Measurements from ENCODE around the gene CCDC126. TPM values are rescaled to one million over a fixed set of nuclear protein-coding genes. Genes with fewer than 3 reads are reported as not detected.
A peak's percentile ranks its signal among the peaks of the same experiment; 100 is the strongest.

CCDC126 gene
- total and polyA plus RNA-seq, 2 of the 8 experiments (the other 6 are each of a cell fraction or from before 2014, with no cell fraction given): 1.4 to 5.3 TPM

- TF ChIP-seq, protein P1, sequence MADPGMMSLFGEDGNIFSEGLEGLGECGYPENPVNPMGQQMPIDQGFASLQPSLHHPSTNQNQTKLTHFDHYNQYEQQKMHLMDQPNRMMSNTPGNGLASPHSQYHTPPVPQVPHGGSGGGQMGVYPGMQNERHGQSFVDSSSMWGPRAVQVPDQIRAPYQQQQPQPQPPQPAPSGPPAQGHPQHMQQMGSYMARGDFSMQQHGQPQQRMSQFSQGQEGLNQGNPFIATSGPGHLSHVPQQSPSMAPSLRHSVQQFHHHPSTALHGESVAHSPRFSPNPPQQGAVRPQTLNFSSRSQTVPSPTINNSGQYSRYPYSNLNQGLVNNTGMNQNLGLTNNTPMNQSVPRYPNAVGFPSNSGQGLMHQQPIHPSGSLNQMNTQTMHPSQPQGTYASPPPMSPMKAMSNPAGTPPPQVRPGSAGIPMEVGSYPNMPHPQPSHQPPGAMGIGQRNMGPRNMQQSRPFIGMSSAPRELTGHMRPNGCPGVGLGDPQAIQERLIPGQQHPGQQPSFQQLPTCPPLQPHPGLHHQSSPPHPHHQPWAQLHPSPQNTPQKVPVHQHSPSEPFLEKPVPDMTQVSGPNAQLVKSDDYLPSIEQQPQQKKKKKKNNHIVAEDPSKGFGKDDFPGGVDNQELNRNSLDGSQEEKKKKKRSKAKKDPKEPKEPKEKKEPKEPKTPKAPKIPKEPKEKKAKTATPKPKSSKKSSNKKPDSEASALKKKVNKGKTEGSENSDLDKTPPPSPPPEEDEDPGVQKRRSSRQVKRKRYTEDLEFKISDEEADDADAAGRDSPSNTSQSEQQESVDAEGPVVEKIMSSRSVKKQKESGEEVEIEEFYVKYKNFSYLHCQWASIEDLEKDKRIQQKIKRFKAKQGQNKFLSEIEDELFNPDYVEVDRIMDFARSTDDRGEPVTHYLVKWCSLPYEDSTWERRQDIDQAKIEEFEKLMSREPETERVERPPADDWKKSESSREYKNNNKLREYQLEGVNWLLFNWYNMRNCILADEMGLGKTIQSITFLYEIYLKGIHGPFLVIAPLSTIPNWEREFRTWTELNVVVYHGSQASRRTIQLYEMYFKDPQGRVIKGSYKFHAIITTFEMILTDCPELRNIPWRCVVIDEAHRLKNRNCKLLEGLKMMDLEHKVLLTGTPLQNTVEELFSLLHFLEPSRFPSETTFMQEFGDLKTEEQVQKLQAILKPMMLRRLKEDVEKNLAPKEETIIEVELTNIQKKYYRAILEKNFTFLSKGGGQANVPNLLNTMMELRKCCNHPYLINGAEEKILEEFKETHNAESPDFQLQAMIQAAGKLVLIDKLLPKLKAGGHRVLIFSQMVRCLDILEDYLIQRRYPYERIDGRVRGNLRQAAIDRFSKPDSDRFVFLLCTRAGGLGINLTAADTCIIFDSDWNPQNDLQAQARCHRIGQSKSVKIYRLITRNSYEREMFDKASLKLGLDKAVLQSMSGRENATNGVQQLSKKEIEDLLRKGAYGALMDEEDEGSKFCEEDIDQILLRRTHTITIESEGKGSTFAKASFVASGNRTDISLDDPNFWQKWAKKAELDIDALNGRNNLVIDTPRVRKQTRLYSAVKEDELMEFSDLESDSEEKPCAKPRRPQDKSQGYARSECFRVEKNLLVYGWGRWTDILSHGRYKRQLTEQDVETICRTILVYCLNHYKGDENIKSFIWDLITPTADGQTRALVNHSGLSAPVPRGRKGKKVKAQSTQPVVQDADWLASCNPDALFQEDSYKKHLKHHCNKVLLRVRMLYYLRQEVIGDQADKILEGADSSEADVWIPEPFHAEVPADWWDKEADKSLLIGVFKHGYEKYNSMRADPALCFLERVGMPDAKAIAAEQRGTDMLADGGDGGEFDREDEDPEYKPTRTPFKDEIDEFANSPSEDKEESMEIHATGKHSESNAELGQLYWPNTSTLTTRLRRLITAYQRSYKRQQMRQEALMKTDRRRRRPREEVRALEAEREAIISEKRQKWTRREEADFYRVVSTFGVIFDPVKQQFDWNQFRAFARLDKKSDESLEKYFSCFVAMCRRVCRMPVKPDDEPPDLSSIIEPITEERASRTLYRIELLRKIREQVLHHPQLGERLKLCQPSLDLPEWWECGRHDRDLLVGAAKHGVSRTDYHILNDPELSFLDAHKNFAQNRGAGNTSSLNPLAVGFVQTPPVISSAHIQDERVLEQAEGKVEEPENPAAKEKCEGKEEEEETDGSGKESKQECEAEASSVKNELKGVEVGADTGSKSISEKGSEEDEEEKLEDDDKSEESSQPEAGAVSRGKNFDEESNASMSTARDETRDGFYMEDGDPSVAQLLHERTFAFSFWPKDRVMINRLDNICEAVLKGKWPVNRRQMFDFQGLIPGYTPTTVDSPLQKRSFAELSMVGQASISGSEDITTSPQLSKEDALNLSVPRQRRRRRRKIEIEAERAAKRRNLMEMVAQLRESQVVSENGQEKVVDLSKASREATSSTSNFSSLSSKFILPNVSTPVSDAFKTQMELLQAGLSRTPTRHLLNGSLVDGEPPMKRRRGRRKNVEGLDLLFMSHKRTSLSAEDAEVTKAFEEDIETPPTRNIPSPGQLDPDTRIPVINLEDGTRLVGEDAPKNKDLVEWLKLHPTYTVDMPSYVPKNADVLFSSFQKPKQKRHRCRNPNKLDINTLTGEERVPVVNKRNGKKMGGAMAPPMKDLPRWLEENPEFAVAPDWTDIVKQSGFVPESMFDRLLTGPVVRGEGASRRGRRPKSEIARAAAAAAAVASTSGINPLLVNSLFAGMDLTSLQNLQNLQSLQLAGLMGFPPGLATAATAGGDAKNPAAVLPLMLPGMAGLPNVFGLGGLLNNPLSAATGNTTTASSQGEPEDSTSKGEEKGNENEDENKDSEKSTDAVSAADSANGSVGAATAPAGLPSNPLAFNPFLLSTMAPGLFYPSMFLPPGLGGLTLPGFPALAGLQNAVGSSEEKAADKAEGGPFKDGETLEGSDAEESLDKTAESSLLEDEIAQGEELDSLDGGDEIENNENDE (IDR thresholded peaks at IDR 0.05; ENCODE audit: insufficient replicate concordance, low read length): no peak
- TF ChIP-seq ZNF274 (IDR thresholded peaks at IDR 0.05; ENCODE audit: borderline replicate concordance, extremely low read depth, low read length): no peak
- TF ChIP-seq RNF2 (IDR thresholded peaks at IDR 0.05; ENCODE audit: borderline replicate concordance, low read depth, low read length, missing control alignments, poor library complexity, severe bottlenecking): peak; percentile 58
- no peak for TF ChIP-seq EZH2 (IDR thresholded peaks at IDR 0.05; ENCODE audit: low read depth, low read length, severe bottlenecking)
- TF ChIP-seq SAP30 (IDR thresholded peaks at IDR 0.05; ENCODE audit: insufficient read depth, insufficient replicate concordance, low read length): no peak
- no peak for TF ChIP-seq HDAC6 (IDR thresholded peaks at IDR 0.05; ENCODE audit: low read depth, low read length)
- no peak; the same call in 1 of the 2 replicates for TF ChIP-seq SP4 (IDR thresholded peaks at IDR 0.05; ENCODE audit: low read length)
- TF ChIP-seq SP1 (IDR thresholded peaks at IDR 0.05; ENCODE audit: low read depth, low read length): no peak
- TF ChIP-seq CBX5 (IDR thresholded peaks at IDR 0.05; ENCODE audit: low read depth, low read length): no peak
- TF ChIP-seq FOSL1 (IDR thresholded peaks at IDR 0.05; ENCODE audit: insufficient read depth, low read depth, low read length): peak; percentile 22; the same call in 1 of the 2 replicates
- TF ChIP-seq SIX5 (IDR thresholded peaks at IDR 0.05; ENCODE audit: low read depth, low read length): no peak
Measured at GRCh38 chr7:23679898-23680413, 82.8 kb downstream of the CCDC126 start, which contains the start of gene FAM221A (continued).
